AG04449 (cell line): Measurements from ENCODE around the gene RPS2.

Source experiments
- CTCF ChIA-PET: fragments of 350-600 bp; formaldehyde crosslinking; extraction: SDS; loops from one replicate; lab custom pipeline; 2021; ENCODE audit warnings: antibody characterized with exemption; lab: Yijun Ruan, JAX
- POLR2A ChIA-PET: fragments of 400-600, 350-600 bp; formaldehyde crosslinking; extraction: SDS; loops from one replicate; lab custom pipeline; 2020; ENCODE audit warnings: antibody characterized with exemption, inconsistent platforms; lab: Yijun Ruan, JAX
- DNase-seq: peaks from one replicate; pipeline ENCODE4 v3.0.0-alpha.2; 2010; ENCODE audit warnings: low read depth, low spot score
- H3K4me3 ChIP-seq: 2 replicates; pipeline ENCODE4 v1.5.1; 2011; ENCODE audit warnings: low read depth, mild to moderate bottlenecking, control low read depth, low read length
- CTCF ChIP-seq: IDR thresholded peaks from one replicate; pipeline ENCODE4 v1.5.1; 2011; ENCODE audit warnings: mild to moderate bottlenecking, moderate library complexity, low read length, control low read depth, inconsistent platforms; ENCODE audit not compliant: insufficient read depth; ENCODE audit errors: missing control alignments

Gene RPS2

DNA sequence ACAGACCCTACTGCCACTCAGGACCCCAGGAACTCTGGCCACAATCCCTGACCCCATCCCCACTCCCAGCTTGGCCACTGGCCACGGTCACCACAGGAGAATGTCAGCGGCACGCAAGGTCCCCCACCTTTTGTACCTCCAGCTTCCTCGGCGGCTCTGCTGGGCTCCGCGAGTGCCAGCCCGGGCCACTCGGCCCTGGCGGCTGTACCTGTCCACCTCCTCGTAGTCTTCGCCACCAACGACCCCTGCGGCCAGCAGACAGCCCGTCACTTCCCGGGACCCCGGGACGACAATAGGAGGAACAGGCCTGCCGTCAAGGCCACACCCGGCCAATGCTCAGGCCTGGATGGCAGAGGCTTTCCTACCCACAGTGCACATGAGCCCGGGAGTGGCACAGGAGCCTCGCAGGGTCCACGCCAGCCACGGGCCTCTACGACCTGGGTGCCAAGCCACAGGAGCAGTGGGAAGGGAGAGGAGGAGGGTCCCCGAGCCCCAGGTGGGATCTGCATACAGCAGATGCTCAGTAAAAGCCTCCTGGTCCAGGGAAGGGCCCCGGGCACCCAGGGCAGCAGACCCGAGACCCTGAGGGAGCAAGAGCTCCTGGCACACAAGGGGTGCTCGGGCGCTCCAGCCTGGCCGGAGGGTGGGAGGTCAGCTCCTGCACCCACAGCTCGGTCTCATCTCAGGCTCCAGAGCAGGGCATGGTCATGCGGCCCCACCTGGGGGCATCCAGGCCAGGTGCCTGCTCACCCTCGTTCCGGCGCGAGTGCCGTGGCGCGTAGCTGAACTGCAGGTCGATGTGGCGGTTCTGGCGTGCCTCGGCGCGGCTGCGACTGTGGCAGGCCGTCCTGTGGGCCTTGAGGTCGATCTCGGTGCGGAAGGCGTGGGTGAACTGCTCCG is 37.1 kb upstream of the RPS2 start:
- ChIA-PET CTCF (interaction anchor here (3.7 to 10.6 kb wide), 4 partner anchors 11 to 151 kb away, joined by 38 to 176 read pairs (median 100); partner anchors contain the start of genes GFER, NOXO1, PKD1 and SYNGR3), POLR2A (interaction anchor here (1.2 kb wide), 1 partner anchor 154 kb away, joined by 3 read pairs; the partner anchor contains the start of gene TRAF7)
- no peak for TF ChIP-seq CTCF
- DNase-seq = no peak
- H3K4me3 ChIP-seq = no peak overlapping the region

DNA sequence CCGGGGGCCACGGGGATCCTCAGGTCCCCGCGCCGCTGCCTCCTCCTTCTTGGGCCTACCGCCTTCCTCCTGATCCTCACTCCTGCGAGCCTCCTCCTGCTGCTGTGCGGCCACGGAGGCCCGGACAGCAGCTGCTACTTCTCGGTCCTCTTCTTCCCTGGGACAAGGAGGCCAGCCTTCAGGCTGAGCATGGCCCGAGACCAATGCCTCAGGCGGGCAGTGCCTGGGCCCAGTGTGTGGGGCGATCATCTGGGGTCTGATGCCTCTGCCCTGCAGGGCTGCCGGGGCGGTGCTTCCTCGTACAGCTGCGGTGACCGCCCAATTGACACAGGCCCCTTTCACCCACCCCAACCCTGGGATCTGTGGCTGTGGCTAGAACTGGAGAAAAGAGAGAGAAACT is 36.4 kb upstream of the RPS2 start:
- ChIA-PET CTCF (interaction anchor here (4.8 to 10.6 kb wide), 3 partner anchors 12 to 139 kb away, joined by 38 to 176 read pairs (median 163); partner anchors contain the start of genes GFER, NOXO1, PKD1 and SYNGR3), POLR2A (interaction anchor here (1.2 kb wide), 1 partner anchor 154 kb away, joined by 3 read pairs; the partner anchor contains the start of gene TRAF7)
- H3K4me3 ChIP-seq = no peak overlapping the region
- DNase-seq = no peak
- no peak for TF ChIP-seq CTCF

DNA sequence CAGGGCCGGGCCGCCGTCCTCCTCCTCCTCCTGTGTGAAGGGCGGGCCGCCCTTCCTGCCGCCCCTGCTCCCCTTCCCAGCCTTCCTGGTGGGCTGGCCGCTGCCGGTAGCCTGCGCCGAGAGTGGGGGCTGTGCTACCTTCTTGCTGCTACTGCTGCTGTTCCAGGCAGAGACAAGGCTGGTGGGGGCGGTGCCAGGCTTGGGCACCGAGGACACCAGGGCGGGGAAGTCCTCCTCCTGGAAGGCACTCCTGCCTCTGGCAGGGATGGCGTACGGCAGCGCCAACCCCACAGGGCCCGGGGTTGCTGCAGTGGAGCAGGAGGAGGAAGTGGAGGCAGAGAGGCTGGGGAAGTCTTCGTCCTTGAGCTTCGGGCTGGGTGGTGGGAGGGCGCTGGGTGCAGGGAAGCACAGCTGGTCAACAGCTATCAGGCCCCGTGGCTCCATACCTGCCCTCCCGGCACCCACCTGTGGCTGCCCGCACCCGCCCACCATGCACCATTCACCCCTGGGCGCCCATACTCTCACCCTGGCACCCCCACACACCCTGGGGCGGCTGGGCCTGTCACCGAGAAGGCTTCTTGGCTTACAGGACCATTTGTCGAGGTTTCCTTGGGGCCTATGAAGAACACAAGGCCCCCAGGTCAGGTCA is 35.4 kb upstream of the RPS2 start:
- POLR2A ChIA-PET = no interaction called here
- H3K4me3 ChIP-seq = no peak overlapping the region
- no peak for DNase-seq
- CTCF ChIA-PET = interaction anchor here (6.5 to 10.6 kb wide), 2 partner anchors 12 to 140 kb away, joined by 163 to 176 read pairs; partner anchors contain the start of genes GFER, NOXO1, PKD1 and SYNGR3
- no peak for TF ChIP-seq CTCF

DNA sequence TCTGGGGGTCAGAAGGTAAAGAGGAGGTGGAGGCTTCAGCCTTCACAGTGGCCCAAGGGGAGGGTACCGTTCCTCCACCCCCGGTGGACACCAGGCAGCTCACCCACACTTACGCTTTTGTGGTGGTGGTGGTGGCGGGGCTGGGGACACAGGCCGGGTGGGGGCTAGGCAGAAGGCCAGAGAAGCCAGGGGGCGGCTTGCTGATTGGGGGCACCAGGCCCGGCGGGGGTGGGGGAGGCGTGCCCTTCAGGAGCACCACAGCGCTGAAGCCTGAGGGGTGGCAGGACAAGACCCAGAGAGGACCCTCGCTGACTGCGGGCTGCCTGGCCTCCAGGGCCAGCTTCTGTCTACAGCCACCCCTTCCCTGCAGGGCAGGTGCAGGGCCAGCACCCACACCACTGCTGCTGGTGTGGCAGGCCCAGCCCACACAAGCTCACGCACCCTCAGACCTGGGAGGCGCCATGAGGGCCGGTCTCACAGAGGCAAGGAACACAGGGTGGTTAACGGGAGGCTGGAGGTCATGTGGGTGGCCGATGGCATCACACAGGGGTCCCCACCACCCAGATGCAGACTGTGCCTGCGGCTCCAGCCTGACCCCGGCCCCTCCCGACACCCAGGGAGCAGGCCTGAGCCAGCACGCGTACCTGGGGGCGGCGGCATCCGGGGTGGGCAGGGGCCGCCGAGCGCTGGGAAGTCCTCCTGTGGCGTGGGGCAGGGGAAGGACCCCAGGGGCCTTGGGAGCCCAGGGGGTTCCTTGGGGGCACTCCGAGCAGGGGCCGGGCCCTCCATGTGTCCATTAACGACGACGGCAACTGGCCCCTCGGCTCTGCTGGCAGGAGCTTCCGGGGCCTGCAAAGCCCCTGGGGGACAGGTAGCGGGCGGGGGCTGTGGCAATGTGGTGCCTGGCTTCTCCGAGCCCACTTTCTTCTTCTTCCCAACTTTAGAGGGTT is 34.5 kb upstream of the RPS2 start:
- no peak overlapping the region for H3K4me3 ChIP-seq
- no peak for DNase-seq
- CTCF ChIA-PET = interaction anchor here (1.9 to 10.6 kb wide), 3 partner anchors 9 to 142 kb away, joined by 7 to 176 read pairs (median 19); partner anchors contain the start of gene PKD1
- POLR2A ChIA-PET = interaction anchor here (1.6 kb wide), 1 partner anchor 156 kb away, joined by 3 read pairs; the partner anchor contains the start of gene TRAF7
- no peak for TF ChIP-seq CTCF

- CTCF ChIA-PET = interaction anchor here (1.9 to 4.6 kb wide), 2 partner anchors 10 to 142 kb away, joined by 7 to 19 read pairs; no protein-coding TSS in a partner anchor
- TF ChIP-seq CTCF = no peak
These were observed 33.8 kb upstream of the RPS2 start for GRCh38 chr16:1998360-1998835.

More at GRCh38 chr16:1998360-1998835, 33.8 kb upstream of the RPS2 start:
- no peak for DNase-seq
- no peak overlapping the region for H3K4me3 ChIP-seq
- POLR2A ChIA-PET = interaction anchor here (1.6 kb wide), 1 partner anchor 157 kb away, joined by 3 read pairs; the partner anchor contains the start of gene TRAF7
